NCI-H524 treated with DMSO at 0.1 percent for 48 hours (cell line): ENCODE results near the gene FJX1.
"Not testable (repeated sequence)": the region's sequence is repeated elsewhere in the genome, so short reads cannot be mapped to it uniquely, and the experiment has no call there.

Experiments
- DNase-seq: peaks from one replicate; lab custom pipeline; 2025; lab: John Stamatoyannopoulos, UW

FJX1 gene

DNA sequence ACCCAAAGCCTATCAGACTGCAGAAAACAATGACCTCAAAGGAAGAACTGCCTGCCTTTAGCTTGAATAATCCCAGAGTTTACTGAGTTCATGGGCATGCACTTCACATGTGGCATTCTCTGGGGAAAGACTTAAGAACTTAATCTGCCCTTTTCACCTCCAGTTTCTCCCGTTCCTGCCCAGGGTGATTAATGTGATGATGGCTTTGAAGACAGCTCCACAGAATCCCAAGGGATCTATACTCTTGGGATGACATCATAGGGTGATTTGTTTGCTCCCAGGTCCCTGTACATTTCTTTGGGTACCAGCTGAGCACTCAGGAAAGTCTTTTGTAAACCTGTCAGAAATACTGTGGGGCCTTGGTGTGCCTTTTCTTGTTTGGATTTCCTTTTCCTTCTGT lies 14.0 kb downstream of the FJX1 start:
- peak; percentile 43 for DNase-seq

DNA sequence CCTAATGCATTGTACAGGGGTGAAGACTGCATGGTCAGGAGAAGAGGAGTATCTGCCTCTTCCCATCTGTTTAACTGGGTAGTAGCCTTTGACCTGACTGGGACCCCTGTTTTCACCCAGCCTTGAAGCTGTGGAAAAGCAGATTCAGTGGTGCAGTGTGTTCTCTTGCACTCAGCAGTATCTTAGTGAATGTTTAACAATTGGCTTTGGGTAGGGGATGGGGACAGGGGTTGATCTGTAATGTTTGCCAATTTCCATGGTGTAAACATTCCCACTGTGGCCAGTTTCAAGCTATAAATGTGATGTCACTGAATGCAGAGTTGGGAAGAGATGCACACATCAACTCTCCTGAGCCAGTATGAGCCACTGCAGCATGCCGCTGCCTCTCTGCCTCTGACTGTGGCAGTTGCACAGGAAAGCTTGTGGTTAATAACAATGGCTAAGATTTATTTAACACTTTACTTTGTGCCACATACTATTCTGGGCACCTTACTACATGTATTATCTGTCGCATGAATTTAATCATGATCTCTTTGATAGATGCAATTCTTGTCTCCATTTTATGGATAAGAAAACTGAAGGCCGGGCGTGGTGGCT lies 15.7 kb downstream of the FJX1 start:
- no peak for DNase-seq

DNA sequence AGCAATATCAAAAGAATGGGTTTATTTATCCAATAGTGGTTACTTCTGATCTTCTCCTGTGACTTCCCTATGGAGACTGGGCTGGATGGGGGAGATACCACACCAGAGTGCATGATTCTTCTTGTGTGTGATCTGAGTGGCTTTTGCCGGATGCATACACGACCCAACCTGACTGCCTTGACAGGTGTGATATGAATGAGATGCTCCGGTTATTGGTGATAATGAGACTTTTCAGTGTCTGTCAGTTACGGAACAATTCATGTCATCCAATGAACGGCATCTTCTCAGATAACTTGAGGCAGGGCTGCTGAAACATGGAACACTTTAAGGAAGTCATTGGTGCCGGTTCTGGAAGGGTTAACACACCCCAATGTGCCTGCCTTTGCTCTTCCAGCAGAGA lies 17.7 kb downstream of the FJX1 start:
- DNase-seq: no peak

DNA sequence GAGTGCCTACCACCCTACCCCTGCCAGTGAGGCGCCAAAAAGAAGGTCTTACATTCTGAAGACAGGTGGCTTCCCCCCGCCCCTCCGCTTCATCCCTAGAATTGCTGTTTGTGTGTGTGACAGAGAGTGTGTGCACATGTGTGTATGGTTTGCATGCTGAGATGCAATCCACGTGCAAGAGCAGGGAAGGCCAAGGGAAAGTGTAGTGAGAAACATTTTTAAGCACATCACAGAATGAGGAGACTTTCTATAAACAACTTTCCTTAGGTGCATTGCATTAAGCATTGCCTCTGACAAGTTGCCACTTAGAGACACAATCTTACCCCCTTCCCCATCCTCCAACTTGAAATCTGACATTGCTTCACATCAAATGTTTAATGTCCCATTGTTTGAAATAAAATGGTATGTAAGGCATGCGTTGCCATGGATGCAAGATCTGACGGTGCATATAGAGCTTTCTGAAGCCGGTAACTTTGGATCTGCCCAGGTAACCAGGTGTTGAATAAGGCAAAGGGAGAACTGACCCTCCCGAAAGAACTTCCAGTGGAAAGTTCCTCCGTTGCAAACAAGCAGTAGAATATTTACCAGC lies 21.4 kb downstream of the FJX1 start:
- DNase-seq: no peak

DNA sequence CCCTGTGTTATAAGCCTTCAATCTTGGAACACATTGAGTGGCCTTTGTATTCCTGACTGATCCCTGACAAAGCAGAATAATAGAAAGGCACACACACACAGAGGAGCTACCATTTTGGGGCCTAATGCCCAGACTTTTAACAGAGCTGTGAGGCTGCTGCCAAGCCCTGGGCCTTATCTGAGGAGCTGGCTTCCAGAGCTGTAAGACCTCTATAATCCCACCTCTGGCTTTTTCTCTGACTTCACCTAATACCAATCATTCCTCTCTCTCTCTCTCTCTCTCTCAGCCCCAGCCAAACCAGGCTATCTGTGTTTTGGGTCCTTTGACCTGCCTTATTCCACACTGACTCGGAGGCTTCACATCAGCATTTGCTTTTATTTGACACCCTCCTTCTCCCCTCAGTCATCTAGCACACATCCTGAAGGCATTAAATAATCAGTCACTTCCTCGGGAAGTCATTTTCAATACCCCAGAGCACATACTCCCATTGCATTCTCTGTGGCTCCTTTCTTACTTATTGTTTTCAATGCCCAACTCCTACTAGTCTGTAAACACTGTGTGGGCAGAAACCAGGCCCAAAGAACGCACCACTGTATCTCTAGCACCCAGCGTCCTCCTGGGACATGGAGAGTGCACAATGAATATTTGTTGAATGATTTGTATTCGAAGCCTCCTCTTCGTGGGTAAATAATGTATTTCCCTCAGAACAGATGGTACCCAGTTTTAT lies 23.1 kb downstream of the FJX1 start:
- no peak for DNase-seq

DNA sequence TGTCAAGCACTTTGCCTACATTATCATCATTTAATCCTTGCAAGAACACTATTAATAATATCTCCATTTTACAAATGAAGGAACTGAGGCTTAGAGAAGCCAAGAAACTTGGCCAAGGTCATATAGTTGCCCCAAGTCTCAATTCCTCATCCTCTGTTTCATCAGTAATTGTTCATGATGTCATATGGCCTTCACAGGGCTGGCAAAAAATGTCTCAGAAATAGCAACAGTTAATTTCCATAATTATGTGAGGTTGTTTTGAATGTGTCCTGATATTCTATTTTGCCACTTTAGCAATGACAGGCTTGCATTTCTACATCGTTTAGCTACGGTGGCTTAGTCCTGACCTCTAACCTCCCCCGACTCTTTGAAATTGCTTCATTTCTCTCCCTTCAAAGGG lies 23.7 kb downstream of the FJX1 start:
- DNase-seq: no peak

DNA sequence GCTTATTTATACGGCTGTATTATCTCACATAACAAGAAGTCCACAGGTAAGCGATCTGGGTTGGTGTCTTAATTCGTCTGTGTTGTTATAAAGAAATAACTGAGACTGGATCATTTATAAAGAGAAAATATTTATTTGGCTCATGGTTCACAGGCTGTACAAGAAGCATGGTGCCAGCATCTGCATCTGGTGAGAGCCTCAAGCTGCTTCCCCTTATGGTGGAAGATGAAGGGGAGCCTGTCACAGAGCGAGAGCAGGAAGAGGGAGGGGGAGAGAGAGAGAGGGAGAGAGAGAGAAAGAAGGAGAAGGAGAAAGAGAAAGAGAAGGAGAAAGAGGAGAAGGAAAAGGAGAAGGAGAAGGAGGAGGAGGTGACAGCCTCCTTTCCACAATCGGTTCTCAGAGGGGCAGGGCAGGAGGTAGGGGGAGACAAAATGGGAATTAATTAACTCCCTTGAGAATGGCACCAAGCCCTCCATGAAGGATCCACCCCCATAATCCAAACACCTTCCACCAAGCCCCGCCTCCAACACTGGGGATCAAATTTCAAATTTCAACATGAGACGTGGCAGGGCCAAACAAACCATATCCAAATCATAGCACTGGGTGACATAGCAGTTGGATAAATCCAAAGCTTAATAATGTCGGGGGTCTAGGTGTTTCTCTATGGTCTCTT lies 29.3 kb downstream of the FJX1 start:
- no peak for DNase-seq

DNA sequence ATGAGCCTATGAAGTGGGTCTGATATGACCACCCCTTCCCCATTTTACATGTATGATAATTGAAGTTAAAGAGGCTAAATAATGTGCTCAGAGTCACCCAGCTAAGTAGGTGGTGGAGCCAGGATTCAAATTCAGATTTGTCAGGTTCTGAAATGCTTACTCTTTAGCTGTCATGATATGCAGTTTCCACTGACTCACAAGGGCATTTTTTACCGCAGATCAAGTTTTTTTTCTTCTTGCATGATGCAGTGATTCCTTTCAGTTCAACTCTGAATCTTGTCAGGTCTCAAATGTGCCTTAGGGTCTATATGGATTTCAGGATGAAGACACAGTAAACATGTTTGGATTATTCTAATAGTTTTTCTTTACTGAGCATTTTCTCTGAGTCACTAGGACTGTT lies 31.7 kb downstream of the FJX1 start:
- DNase-seq: no peak

DNA sequence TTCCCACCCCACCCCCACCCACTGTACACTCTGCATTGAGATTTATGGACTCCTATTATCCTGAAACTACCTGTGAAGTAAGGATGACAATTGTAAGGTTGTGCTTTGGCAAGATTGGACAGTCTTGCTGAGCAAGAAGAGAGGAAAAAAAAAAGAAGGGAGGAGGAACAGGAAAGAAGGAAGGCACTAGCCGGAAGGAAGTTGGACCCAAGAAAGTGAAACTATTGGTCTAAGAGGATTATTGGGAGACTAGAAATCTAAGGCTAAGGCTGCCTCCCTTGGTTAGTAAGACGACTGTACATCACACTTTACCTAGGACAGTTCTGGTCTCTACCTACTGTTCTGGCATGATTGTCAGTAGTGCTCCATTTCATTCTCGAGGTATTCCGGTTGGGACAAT lies 32.2 kb downstream of the FJX1 start:
- DNase-seq: no peak

DNA sequence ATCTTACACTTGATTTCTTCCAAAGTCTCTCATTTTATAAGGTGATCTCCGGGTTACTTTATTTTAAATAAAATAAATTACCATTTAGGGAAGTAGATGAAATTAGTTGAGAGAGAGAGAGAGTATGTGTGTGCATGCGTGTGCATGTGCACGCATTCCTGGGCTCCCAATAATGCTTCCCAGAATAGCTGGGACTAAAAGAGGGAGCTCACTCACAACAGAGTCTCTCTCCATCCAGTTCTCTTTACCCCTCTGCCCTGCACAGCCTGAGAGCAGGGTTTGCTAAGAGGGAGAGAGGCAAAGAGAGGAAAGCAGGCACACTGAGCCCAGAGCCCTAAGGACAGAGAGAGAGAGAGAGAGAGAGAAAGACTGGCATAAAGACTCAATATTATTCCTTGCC lies 33.0 kb downstream of the FJX1 start:
- DNase-seq: no peak

DNA sequence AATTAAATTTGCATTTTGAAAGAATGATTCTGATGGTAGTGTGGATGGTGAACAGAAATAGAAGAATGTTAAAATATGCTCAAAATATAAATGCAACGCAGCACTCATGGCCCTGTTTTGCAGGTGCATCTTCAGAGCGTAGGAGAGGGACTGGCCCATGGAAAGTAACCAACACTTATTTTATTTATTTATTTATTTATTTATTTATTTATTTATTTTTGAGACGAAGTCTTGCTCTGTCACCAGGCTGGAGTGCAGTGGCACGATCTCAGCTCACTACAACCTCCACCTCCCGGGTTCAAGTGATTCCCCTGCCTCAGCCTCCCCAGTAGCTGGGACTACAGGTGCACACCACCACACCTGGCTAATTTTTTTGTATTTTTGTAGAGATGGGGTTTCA lies 34.5 kb downstream of the FJX1 start:
- not testable (repeated sequence) for DNase-seq

DNA sequence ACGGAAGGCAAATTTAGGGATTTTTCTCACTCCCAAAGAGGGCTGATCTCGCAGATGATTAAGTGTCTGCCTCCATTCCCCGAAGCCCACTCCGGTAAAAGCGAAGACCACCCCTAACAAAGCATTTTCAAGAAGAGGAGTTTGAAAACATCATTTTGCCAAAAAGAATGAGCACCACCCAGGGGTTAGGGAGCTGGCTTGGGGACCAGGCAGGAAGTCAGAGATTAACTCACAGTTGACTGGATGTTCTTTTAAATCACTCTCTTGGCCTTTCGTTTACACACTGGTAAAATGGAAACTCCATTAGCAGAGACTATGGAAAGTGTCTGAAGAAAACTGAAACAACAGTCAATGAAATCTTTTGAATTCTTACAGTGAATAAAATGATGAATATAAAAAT lies 36.5 kb downstream of the FJX1 start:
- DNase-seq: no peak

DNA sequence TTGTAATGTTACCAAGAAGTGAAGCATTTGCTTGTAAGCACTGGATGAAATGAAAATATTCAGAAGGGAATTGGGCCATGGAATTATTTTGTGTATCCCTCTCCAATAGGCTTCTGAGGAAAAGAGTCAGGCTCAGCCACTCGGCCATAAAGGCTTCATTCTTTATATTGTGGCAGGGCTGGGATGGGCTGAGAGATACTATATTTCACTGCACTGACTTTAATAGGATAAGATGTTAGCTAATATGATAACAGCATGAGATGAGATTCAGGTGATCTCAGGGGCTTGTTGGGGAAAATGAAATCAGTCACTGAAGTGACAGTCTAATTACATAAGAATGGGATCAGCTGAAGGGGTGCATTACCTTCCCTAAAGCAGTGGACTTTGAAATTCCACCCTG lies 37.0 kb downstream of the FJX1 start:
- DNase-seq: no peak

DNA sequence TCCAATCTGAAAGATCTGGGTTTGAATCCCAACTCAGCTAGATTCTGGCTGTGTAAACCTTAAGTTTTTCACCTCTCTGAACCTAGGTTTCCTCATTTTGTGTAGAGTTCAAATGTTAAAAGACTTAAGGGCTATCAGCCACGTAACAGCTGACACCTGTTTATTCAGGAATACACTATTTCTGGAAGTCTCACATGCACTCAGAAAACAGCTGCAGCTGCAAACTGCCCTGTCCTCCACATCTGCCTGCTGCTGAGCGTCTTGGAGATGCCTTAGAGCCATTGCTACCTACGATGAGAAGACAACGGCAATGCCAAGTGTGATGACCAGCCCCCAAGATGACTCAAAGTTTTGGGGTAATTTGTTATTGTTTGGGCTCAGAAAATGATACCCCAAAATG lies 37.6 kb downstream of the FJX1 start:
- DNase-seq: no peak

DNA sequence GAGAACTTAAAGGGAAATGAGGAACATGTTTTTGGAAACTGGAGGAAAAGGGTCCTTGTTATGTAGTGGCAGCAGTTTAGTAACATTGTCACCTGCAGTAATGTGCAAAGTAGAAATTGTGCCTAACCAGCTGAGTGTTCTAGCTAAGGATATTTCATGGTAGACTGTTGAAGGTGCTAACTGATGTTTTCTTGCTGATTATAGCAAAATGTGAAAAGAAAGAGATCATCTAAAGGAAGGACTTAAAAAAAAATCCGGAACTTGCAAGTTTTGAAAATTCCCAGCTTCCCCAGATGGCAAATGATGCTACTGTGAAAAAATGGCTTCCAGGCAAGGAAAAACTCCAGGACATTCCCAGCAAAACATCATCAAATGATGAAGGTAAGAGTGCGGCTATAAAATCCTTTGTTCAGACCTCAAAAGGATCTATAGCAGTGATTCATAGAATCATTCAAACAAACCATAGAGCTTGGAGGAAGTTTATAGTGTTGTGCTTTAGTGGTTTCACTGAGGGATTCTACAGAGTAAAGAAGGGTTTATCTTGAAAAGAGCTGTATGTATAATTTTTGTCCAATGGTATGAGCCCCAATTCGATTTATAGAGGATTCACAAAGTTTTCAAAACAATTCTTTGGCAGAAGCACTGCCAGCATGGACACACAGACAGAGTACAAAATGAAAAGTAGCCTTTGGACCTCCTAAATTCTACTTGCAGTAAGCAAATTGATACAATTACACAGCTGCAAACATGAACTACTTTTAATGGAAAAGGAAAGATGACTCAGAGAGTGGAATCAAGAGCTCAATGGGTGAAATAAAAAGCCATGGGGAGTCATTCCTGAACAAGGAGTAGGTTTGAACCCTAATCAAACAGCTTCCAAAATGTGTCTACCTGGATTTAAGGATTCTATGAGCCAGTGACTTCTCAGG lies 40.0 kb downstream of the FJX1 start:
- no peak for DNase-seq

DNA sequence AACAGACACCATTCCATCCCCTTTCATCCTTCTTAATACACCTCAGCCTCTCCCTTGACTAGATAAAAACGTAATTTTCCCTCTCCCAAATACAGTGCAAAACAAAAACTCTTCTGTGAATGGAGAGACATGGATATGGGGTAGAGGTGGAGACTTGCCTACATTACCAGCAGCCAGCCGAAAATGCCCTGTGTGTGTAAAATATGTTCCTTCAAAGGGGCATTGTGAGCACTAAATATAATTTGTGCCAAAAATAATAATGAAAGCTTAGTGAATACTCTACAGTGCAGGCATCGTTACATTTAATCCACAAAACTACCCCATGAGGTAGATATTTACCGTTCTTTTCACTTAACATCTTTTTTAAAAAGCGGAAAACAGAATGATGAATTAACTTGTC lies 43.3 kb downstream of the FJX1 start:
- no peak for DNase-seq

DNA sequence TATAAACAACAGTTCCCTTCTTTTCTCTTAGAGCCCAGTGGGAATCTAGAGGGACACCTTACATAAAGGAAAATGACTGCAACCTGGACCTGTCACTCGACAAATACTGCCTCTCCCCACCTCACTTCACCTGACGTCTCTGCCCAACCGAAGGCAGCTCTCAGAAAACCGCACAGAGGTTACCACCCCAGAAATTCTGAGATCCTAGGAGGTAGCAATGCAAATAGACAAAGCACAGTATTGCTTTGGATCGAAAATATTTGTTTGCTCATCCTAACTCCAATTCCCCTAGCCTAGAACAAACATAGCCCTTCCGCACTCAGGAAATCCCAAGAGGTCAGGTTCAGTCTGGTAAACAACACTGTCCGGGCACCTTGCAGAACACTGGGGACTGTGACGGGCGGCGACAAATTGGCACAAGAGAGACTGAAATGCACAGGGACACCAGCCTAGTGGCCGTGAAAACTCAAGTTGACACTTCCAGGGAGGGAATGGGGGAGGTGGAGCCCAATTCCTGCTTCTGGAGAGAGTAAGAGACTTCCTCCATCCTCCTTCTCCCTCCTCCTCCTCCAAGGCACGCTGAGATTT lies 43.9 kb downstream of the FJX1 start:
- DNase-seq: no peak

DNA sequence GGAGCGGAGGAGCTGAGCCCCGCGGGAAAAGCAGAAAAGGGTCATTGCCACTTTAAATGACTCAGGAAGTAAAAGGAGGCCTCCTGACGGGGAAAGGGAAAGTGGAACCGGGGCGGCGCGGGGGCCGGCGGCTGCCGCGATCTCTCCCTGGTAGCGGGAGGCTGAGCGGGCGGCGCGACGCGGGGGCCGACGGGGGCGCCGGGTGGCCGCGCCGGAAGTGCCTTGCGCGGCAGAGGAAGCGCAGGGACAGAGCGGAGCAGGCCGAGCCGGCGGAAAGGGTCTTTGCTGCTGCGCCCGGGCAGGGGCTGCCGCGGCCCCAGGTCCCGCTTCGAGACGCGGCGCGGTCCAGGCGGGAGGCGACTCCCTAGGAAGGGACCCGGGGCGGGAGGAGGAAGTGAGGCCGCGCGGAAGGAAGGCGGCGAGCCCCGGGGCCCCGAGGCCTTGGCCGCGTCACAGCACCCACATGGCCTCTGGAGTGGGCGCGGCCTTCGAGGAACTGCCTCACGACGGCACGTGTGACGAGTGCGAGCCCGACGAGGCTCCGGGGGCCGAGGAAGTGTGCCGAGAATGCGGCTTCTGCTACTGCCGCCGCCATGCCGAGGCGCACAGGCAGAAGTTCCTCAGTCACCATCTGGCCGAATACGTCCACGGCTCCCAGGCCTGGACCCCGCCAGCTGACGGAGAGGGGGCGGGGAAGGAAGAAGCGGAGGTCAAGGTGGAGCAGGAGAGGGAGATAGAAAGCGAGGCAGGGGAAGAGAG lies 44.6 kb downstream of the FJX1 start, which contains the start of gene TRIM44:
Gene TRIM44, plus strand, starts transcription at position 127 of the 759 bp plus-strand sequence. Its CDS starts 337 bp downstream, at position 464.
- DNase-seq: no peak

DNA sequence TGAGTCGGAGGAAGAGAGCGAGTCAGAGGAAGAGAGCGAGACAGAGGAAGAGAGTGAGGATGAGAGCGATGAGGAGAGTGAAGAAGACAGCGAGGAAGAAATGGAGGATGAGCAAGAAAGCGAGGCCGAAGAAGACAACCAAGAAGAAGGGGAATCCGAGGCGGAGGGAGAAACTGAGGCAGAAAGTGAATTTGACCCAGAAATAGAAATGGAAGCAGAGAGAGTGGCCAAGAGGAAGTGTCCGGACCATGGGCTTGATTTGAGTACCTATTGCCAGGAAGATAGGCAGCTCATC lies 45.1 kb downstream of the FJX1 start:
- no peak for DNase-seq

DNA sequence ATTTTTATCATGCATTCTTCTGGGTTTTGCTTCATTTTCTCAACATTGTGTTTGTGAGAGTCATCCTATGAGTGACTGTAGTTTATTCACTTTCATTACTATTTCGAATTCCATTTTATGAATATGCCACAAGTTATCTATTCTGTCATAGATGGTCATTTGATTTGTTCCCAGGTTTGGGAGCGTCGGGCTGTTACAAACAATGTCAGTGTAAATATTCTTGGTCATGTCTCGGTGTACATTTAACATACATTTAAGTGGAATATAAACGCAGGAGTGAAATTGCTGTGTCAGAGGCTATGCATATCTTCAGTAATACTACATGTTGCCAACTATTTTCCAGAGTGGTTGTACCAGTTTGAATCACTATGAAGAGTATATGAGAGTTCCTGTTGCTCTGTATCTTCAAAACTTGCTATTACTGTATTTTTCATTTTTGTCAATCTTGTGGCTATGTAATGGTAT lies 46.7 kb downstream of the FJX1 start:
- no peak for DNase-seq

DNA sequence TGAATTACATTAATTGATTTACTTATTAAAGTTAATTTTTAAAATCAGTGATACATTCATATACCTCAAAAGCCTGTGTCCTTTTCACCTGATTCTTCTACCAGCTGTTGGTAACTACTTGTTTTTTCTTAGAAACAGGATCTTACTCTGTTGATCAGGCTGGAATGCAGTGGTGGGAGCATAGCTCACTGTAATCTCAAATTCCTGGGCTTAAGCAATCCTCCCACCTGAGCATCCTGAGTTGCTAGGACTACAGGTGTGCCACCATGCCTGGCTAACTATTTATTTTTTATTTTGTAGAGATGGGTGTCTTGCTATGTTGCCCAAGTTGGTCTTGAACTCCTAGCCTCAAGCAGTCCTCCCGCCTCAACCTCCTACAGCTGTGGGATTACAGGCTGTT lies 49.0 kb downstream of the FJX1 start:
- no peak for DNase-seq
